WTC11 (cell line): ENCODE data around the gene WBP2. TPM values are rescaled to one million over a fixed set of nuclear protein-coding genes. Genes with fewer than 3 reads are reported as not detected.

ENCODE experiments used
- ATAC-seq: fragments of 200-7000 bp; cut with Tn5 transposase; 2 replicates; pipeline ENCODE4 v1.10.0; 2021; ENCODE audit warnings: mild to moderate bottlenecking, moderate library complexity
- CTCF ChIA-PET: fragments of 300-600 bp; sonication (Branson Sonifier 250); formaldehyde crosslinking; loops from one replicate; lab custom pipeline; 2021; ENCODE audit warnings: antibody characterized with exemption; lab: Charles Lee
- POLR2A ChIA-PET: fragments of 350-600 bp; sonication (Branson Sonifier 250); formaldehyde crosslinking; loops from one replicate; lab custom pipeline; 2021; ENCODE audit warnings: antibody characterized with exemption; lab: Charles Lee
- DNase-seq: peaks from one replicate; pipeline ENCODE4 v3.0.0; 2021; ENCODE audit warnings: low spot score
- H3K27ac Mint-ChIP-seq: 2 replicates; pipeline ENCODE4 v1.8.0; 2021; ENCODE audit warnings: mixed read lengths
- H3K27me3 Mint-ChIP-seq: 2 replicates; pipeline ENCODE4 v1.8.0; 2021; ENCODE audit warnings: low read depth, mild to moderate bottlenecking, moderate library complexity, mixed read lengths
- H3K36me3 Mint-ChIP-seq: 2 replicates; pipeline ENCODE4 v1.8.0; 2021; ENCODE audit warnings: mixed read lengths
- H3K4me1 Mint-ChIP-seq: 2 replicates; pipeline ENCODE4 v1.8.0; 2022; ENCODE audit warnings: mixed read lengths
- H3K4me3 Mint-ChIP-seq: 2 replicates; pipeline ENCODE4 v1.8.0; 2021; ENCODE audit warnings: mild to moderate bottlenecking, moderate library complexity, mixed read lengths
- H3K9me3 Mint-ChIP-seq: 2 replicates; pipeline ENCODE4 v1.8.0; 2021; ENCODE audit warnings: mixed read lengths
- ARID4B ChIP-seq: sonication (generic); formaldehyde crosslinking; IDR thresholded peaks from 2 replicates; pipeline ENCODE4 v1.8.0; 2023; ENCODE audit warnings: missing genetic modification reagents, mild to moderate bottlenecking, borderline replicate concordance
- ATF2 ChIP-seq: sonication (generic); formaldehyde crosslinking; IDR thresholded peaks from 2 replicates; pipeline ENCODE4 v1.8.1; 2022; ENCODE audit warnings: low read depth, missing genetic modification reagents, borderline replicate concordance
- CTCF ChIP-seq: fragments of 200-600 bp; IDR thresholded peaks from 2 replicates; pipeline ENCODE4 v1.8.0; 2022; ENCODE audit warnings: antibody characterized with exemption
- ERG ChIP-seq: fragments of 250-450 bp; sonication (Bioruptor Pico); IDR thresholded peaks from 2 replicates; pipeline ENCODE4 v1.8.0; 2021; ENCODE audit warnings: mild to moderate bottlenecking
- ESRRA ChIP-seq: sonication (generic); formaldehyde crosslinking; IDR thresholded peaks from 2 replicates; pipeline ENCODE4 v1.8.1; 2022; ENCODE audit warnings: mild to moderate bottlenecking, missing genetic modification reagents, borderline replicate concordance
- FOXP1 ChIP-seq: sonication (generic); formaldehyde crosslinking; IDR thresholded peaks from 2 replicates; pipeline ENCODE4 v1.8.0; 2022; ENCODE audit warnings: missing genetic modification reagents, mild to moderate bottlenecking, moderate library complexity, borderline replicate concordance
- MAX ChIP-seq: sonication (generic); formaldehyde crosslinking; IDR thresholded peaks from 2 replicates; pipeline ENCODE4 v1.8.0; 2022; ENCODE audit warnings: mild to moderate bottlenecking, missing genetic modification reagents
- TEAD1 ChIP-seq: sonication (generic); formaldehyde crosslinking; IDR thresholded peaks from 2 replicates; pipeline ENCODE4 v1.8.0; 2022; ENCODE audit warnings: mild to moderate bottlenecking, missing genetic modification reagents
- ZNF121 ChIP-seq: sonication (generic); formaldehyde crosslinking; IDR thresholded peaks from 2 replicates; pipeline ENCODE4 v1.8.0; 2023; ENCODE audit warnings: missing genetic modification reagents
- ZNF232 ChIP-seq: sonication (generic); formaldehyde crosslinking; IDR thresholded peaks from 2 replicates; pipeline ENCODE4 v1.8.0; 2022; ENCODE audit warnings: mild to moderate bottlenecking, missing genetic modification reagents
- ZNF425 ChIP-seq: fragments of 250-450 bp; sonication (Bioruptor Pico); conservative IDR thresholded peaks from 2 replicates; pipeline ENCODE4 v1.9.0; 2021; ENCODE audit warnings: mild to moderate bottlenecking
- ZNF532 ChIP-seq: fragments of 250-450 bp; sonication (Bioruptor Pico); IDR thresholded peaks from 2 replicates; pipeline ENCODE4 v1.9.0; 2021; ENCODE audit warnings: mild to moderate bottlenecking, borderline replicate concordance
- ZSCAN18 ChIP-seq: fragments of 250-450 bp; sonication (Bioruptor Pico); IDR thresholded peaks from 2 replicates; pipeline ENCODE4 v2.1.2; 2022; ENCODE audit warnings: mild to moderate bottlenecking, moderate library complexity
- total RNA-seq: library from RNA; stranded (reverse); gene quantifications from 3 replicates; pipeline ENCODE4 v1.2.3, GENCODE V29; 2021

Gene WBP2
- total RNA-seq, 1 experiment from 2014 or later = 68.8 TPM

GRCh38 chr17:75849279-75849646 is 5.9 kb downstream of the WBP2 start:
- TF ChIP-seq ZNF532 (no peak), ESRRA (no peak), ERG (CRISPR knock-in tag) (no peak), MAX (CRISPR knock-in tag) (no peak), ZNF121 (CRISPR knock-in tag) (no peak), TEAD1 (CRISPR knock-in tag) (no peak), FOXP1 (CRISPR knock-in tag) (no peak), ATF2 (CRISPR knock-in tag) (no peak), ZNF232 (CRISPR knock-in tag) (no peak), CTCF (no peak), ZNF425 (CRISPR knock-in tag) (no peak), ARID4B (no peak), ZSCAN18 (CRISPR knock-in tag) (no peak)
- POLR2A ChIA-PET = no interaction called here
- H3K36me3 Mint-ChIP-seq = peaks cover 32% of the 10 kb centered on the region
- ATAC-seq (no peak), DNase-seq (no peak)
- no peaks in the 10 kb centered on the region for H3K9me3 Mint-ChIP-seq
- H3K27me3 Mint-ChIP-seq = no peaks in the 10 kb centered on the region
- H3K4me1 Mint-ChIP-seq = peaks cover 21% of the 10 kb centered on the region
- H3K27ac Mint-ChIP-seq = peak overlapping the region; percentile 64; the same call in 1 of the 2 replicates
- H3K4me3 Mint-ChIP-seq = no peak overlapping the region
- CTCF ChIA-PET = interaction anchor here (0.6 to 8.8 kb wide), 4 partner anchors 14 to 66 kb away, joined by 3 to 180 read pairs (median 40); no protein-coding TSS in a partner anchor
